GM19372 (cell line): ENCODE data around the gene SIPA1L3.

Source experiments
- ATAC-seq: cut with Tn5 transposase; IDR thresholded peaks from one replicate; pipeline ENCODE4 v1.9.1; 2021; ENCODE audit warnings: mild to moderate bottlenecking, low read depth, moderate library complexity; ENCODE audit not compliant: unreplicated experiment

Gene SIPA1L3

GRCh38 chr19:38197937-38198704 is 291.1 kb downstream of the SIPA1L3 start:
- ATAC-seq: no peak

DNA sequence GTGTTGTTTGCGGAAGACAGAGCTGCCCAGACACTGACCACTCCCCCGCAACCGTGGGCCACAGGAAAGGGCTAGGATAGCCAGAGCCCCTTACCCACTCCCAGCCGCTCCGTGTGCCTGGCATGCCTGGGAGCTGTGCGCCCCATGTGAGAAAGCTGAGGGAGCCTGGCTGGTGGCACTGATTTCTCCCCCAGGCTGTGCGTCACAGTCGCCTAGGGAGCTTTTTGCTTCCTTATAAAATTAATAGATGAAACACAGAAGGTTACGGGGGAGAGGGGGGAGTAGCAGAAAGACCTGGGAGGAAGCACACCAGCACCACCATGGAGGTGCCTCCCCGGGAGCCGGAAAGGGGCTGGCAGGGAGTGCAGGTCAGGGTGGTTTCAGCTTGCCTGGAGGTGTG is 292.3 kb downstream of the SIPA1L3 start:
- ATAC-seq: no peak

DNA sequence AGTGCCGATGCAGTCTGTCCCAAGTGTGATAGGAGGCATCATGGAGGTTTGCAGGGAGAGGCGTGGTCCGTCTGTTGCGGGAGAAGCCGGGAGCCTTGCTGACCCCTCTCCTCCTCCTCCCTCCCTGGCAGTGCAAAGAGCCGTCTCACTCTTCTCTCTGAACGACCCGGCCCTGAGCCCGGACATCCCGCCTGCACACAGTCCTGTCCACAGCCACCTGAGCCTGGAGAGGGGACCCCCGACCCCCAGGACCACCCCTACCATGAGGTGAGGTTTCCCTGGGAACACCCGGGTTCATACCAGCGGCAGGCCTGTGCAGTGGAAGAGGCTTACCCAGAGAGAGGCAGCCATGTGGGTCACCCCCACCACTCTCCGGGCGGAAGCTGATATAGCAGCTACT is 294.7 kb downstream of the SIPA1L3 start:
- no peak for ATAC-seq

- no peak for ATAC-seq
Measured at GRCh38 chr19:38202504-38202903, 295.5 kb downstream of the SIPA1L3 start.

DNA sequence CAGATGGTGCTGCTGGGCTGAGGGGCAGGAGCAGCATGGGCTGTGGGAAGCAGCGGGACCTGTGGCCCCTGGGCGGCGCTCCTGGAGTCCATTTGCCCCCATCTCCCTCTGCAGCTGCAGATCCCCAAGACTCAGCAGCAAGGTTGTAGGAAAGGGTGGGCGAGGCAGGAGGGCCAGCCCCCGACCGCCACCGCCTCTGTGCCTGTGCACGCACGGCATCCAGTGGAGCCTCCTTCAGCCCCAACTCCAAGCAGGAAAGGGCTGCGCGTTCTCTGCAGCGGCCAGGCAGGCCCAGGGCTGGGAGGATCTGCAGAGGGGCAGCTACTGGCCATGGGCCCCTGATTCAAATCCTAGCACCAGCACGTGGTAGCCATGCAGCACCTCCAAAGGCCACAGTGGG is 296.2 kb downstream of the SIPA1L3 start:
- no peak for ATAC-seq

DNA sequence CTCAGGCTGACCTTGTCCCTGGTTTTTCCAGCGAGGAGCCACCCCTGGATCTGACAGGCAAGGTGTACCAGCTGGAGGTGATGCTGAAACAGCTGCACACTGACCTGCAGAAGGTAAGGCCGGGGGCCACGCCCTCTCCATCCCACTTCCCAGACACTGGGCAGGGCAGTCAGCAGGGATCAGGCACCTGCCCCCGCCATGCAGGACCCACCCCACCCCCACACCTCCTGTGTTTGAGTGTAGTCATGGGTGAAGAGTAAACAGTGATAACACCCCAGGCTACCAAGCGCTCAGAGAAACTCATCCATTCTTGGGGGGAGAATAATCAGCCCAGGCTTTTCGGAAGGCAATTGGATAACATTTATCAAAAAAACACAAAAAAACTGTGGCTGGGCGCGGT is 297.1 kb downstream of the SIPA1L3 start:
- ATAC-seq: no peak

DNA sequence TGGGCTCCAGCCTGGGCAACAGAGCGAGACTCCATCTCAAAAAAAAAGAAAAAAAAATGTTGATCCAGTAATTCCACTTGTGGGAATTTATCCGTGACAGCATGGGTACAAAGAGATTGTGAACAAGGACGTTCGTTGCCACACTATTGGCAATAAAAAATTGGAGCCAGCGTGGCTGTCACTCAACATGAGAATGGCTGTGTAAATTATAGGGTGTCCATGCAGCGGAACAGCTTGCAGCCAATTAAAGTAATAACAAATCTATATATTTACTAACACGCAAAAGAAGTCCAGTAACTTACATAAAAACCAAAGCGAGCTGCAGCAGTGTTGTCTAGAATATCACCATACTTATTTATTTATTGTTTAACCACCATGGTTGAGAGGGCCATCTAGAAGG is 297.7 kb downstream of the SIPA1L3 start:
- ATAC-seq: no peak

DNA sequence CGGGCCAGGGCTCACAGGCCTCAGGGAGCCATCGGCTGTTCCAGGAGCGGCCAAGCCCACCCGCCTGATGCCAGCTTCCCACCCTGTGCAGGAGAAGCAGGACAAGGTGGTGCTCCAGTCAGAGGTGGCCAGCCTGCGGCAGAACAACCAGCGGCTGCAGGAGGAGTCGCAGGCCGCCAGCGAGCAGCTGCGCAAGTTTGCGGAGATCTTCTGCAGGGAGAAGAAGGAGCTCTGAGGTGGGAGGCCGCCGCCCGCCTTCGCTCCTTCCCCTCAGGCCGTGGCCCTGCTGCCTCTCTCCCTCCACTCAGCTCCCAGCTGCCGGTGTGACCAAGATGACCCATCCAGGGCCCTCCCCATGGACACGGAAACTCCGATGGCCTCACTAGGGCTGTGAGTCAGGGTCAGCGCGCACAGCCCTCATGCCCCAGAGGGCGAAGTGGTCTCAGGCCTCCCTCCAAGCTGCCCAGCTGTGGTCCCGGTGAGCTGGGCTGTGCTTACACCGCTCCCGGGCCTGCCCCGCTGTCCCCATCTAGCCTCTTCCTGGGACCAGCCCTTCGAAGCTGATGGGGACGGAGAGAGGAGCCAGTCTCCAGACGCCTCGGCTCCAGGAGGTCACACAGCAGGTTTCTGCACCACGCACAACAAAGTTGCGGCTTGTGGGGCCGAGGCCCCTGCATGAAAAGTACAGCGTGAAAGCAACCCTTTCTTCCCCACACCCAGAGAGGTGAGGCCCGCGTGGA is 299.2 kb downstream of the SIPA1L3 start:
- no peak for ATAC-seq

- ATAC-seq: no peak
Measured at GRCh38 chr19:38206928-38207327, 299.9 kb downstream of the SIPA1L3 start.

- ATAC-seq: no peak
Measured at GRCh38 chr19:38207543-38207942, 300.5 kb downstream of the SIPA1L3 start.

DNA sequence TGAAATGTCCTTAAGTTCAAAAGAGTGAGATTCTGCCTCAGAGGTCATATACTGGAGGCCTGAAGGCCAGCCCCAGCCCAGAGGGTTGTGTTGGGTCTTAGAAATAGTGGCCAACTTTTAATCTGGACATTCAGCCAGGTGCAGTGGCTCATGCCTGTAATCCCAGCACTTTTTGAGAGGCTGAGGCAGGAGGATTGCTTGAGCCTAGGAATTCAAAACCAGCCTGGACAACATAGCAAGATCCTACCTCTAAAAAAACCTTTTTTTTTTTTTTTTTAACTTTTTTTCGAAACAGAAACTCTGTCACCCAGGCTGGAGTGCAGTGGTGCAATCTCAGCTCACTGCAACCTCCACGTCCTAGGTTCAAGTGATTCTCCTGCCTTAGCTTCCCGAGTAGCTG is 301.6 kb downstream of the SIPA1L3 start:
- no peak for ATAC-seq

DNA sequence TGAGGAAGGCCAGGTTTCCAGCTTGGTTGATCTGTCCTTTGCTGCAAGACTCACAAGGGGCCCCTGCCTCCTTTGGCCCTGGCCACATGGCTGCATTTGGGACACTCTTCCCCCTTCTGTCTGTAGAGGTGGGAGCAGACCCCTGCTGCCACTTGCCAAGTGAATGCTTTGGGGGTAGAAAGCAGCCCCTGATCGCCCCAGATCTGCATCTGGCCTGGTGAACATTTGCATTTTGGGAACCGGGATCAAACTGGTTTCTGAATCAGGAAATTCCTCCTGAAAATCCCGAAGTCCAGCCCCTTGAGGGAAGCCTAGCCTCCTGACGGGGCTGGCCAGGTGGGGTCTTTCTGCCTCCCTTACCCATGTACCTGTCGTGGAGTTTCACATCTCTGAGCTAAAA is 302.1 kb downstream of the SIPA1L3 start:
- no peak for ATAC-seq

DNA sequence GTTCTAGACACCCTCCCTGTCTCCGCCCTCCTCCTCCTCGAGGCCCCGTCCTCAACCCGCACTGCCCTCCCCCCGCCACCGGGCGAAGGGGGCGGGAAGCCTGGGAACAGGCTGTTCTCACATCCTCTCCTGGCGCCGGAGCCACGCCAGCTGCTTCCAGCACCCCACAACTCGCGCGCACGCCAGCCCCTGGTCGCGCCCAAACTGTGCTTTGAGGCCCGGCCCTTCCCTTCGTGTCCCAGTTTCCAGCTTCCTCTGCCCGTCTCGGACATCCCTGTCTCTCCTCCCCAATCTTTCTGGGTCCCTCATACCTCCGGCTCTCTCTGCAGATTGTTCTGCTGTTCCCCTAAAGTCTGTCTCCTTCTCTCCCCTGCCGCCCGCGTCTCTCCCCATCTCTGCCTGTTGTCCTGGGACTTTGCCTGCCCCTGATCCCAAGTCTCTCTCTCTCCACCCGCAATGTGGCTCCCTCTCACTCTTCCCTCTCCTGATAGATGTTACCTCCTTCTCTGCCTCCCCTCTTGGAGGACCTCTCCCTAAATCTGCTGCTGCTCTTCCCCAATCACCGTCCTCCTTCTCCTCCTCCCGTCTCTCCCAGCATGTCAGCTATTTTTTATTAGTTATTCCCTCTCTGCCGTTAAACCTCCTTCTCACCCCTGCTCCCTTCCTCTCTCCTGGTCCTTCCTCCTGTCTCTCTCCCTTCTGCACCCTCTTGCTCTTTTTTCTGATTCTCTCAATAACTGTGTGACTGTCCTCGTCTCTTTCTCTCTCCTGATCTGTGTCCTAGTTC is 302.9 kb downstream of the SIPA1L3 start:
- ATAC-seq: no peak

DNA sequence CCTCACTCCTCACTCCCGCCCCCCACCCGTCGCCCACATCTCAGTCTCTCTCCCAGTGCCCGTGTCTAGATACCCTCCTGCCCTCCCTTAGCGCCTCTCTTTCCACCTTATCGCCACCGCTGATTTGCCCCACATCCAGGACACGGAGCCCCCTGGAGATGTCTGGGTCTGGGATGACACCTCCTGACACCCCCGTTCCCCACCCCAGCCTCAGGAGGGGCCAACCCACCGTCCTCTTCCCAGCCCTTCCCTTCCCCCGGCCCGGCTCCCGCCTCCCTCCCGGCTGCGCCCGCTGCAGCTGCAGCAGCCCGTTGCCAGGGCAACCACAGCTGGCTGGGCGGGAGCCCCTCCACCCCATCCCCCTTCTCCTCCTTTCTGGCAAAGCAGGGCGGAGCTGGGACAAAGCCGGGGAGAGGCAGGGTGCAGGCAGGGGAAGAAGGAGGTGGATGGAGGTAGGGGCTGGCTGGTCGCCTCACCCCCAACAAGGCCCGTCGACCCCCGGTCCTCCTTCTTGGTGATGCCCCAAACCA is 303.5 kb downstream of the SIPA1L3 start:
- ATAC-seq: no peak

GRCh38 chr19:38211151-38211591 is 304.2 kb downstream of the SIPA1L3 start:
- ATAC-seq: no peak

DNA sequence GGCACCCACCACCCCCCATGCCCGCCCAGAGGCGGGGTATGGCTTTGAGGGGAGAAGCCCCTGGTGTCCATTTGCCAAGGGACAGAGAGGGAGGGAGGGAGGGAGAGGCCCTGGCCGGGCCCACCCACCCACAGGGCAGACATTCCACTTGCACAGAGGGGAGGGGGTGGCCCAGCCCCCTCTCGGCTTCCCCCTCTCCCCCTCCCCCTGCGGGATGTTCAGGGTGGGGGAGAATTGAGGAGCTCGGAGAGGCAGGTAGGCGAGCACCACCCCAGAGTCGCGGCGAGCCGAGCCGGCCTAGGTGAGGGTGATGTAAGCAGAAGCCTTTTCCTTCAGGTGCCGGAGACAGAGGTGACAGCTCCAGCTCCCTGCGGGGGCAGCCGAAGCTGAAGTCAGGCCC is 304.8 kb downstream of the SIPA1L3 start:
- ATAC-seq: no peak

DNA sequence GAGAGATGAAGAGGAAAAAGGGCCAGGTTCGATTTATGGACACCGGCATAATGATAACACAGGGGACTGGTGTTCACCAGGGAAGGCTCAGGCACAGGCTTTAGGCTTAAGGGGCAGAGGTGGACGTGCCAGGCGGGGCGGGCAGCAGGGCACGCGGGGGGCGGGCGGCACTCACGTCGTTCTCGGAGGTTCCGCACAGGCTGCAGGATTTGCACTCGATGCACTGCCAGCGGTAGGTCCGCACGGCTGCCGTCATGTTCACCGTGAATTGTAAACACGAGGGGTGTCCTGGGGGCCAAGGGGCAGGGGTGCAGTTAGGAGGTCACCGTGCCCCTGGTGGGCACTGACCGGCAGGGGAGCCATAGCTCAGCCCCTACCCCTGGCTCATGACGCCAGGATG is 306.5 kb downstream of the SIPA1L3 start:
- ATAC-seq: no peak

GRCh38 chr19:38213911-38214625 is 307.1 kb downstream of the SIPA1L3 start:
- no peak for ATAC-seq

DNA sequence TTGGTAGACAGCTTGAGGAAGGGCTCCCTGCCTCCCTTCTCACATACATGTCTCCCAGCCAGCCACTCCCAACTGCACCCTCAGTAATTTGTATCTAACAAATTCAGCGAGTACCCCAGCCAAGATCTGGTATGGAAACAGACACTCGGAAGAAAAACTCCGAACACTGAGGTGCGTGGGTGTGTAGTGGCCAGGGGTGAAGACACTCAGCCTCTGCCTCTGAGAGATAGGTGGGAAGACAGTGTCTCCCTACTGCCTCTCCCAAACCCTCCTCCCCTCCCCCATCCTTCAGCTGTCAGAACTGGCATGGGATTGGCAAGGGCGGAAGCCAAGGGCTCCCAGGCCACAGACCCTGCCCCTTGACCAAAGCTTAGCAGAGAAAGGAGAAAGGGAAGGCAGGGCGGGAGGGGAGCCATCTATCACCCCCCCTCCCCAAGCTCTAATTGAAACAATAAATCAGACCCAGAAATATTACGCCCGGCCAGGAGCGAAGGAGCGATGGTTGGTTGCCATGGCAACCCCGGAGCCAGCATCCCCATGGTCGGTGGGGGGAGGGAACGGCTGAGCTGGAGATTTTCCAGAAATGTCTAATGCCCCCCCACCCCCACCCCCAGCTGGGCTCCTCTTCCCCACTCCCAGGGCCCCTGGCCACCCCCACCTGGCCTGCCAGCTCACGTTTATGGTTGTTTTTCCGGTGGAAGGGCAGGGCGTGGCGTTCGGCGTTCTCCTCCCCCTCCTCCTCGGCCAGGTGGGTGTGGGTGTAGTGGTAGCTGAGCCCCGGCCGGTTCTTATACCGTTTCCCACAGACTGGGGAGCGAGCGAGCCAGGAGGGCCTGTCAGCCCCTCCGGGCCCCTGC is 310.0 kb downstream of the SIPA1L3 start:
- ATAC-seq: no peak
